Kidney (tissue), 14 donors: ENCODE results near the gene TANC1. TPM values are rescaled to one million over a fixed set of nuclear protein-coding genes. Genes with fewer than 3 reads are reported as not detected.
A peak's percentile ranks its signal among the peaks of the same experiment; 100 is the strongest.

Source experiments
- DNase-seq, 5 donors: peaks; one replicate each; pipeline ENCODE4 v3.0.0-alpha.2; 2013 to 2020
- FAIRE-seq: peaks from 2 replicates; lab custom pipeline; 2012; peaks lifted over from hg19 to GRCh38; lab: Jason Lieb, UNC
- H3K27ac ChIP-seq, 2 donors: one replicate each; pipeline ENCODE4 v1.7.0; 2013; ENCODE audit warnings: low read depth in 2 of 2, low read length in 2 of 2, inconsistent platforms in 1 of 2
- H3K27me3 ChIP-seq: one replicate; pipeline ENCODE4 v1.7.1; 2013; ENCODE audit warnings: low read length, inconsistent platforms; ENCODE audit not compliant: control insufficient read depth, insufficient read depth
- H3K36me3 ChIP-seq, 3 donors: one replicate each; pipeline versions ENCODE4 v1.7.0 to v1.7.1; 2013; ENCODE audit warnings: low read length in 3 of 3, control low read depth in 1 of 3, inconsistent platforms in 1 of 3; ENCODE audit not compliant: insufficient read depth in 3 of 3, control insufficient read depth in 2 of 3
- H3K4me1 ChIP-seq, 3 donors: one replicate each; pipeline versions ENCODE4 v1.7.0 to v1.7.1; 2013; ENCODE audit warnings: low read length in 3 of 3, inconsistent platforms in 1 of 3, low read depth in 1 of 3; ENCODE audit not compliant: control insufficient read depth in 2 of 3, insufficient read depth in 2 of 3
- H3K4me3 ChIP-seq, 3 donors: one replicate each; pipeline versions ENCODE4 v1.7.0 to v1.8.1; 2013; ENCODE audit warnings: low read length in 3 of 3, control low read depth in 1 of 3, inconsistent platforms in 1 of 3
- H3K9ac ChIP-seq, 3 donors: one replicate each; pipeline versions ENCODE4 v1.7.0 to v1.7.1; 2013; ENCODE audit warnings: low read length in 3 of 3, control low read depth in 1 of 3, inconsistent platforms in 1 of 3
- H3K9me3 ChIP-seq, 3 donors: one replicate each; pipeline versions ENCODE4 v1.7.0 to v1.7.1; 2013; ENCODE audit warnings: low read length in 3 of 3, control low read depth in 1 of 3, inconsistent platforms in 1 of 3; ENCODE audit not compliant: control insufficient read depth in 2 of 3, insufficient read depth in 1 of 3
- intact Hi-C: fragments of 100-400 bp; cut with DNase I; formaldehyde crosslinking; loops from one replicate; pipeline ENCODE4 v1.11.1; 2022
- polyA plus RNA-seq: library from polyadenylated mRNA; stranded (reverse); fragments of 350-450 nt; fragmentation: Illumina TruSeq; extraction: RNeasy Lipid Tissue Mini Kit (QIAGEN cat#74804); gene quantifications from one replicate; pipeline ENCODE4 v1.2.3, GENCODE V29; 2014; ENCODE audit warnings: low read depth, low replicate concordance; ENCODE audit not compliant: insufficient read depth
- total RNA-seq: library from RNA; stranded (reverse); fragmentation: NEBNext Ultra II Directional; extraction: Animal tissue kit (Norgen Biotek cat#: 25700); gene quantifications from one replicate; pipeline ENCODE4 v1.2.1, GENCODE V29; 2021
- TF ChIP-seq, protein P1 (sequence below): IDR thresholded peaks from 3 replicates; pipeline ENCODE4 v1.5.1; 2012; ENCODE audit warnings: mild to moderate bottlenecking, moderate library complexity, borderline replicate concordance; ENCODE audit not compliant: insufficient read depth; ENCODE audit errors: extremely low read depth
- donor health status: control.
- donor health status: control.
- donor health status: control.
- donor health status: control.
- donor health status: control.
- donor health status: DM: yes; HTN: yes; CAD: no.
- donor health status: Normal renal cell carcinoma (clear cell type).

TANC1 gene
- total and polyA plus RNA-seq, 2 donors from 2014 or later: 9.2 to 39.0 TPM

DNA sequence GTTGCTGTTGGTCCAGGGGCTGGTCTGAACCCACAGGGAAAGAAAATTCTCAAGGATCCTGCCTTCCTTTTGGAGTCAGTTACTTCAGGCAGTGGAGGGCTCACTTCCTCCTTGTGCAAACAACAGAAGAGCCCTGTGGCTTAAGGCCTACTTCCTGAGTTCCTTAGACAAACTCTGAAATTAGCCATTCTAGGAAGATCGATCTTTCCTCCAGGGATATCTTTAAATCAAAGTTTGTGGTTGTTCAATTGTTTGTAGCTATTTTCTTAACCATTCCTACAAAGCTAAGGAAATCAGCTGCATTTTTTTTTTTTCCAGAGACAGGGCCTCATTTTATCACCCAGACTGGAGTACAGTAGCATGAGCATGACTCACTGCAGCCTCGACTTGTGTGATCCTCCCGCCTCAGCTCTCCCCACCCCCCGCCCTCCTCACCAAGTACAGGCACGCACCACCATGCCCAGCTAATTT is 156.0 kb downstream of the TANC1 start:
- H3K9me3 ChIP-seq: no peaks in the 10 kb centered on the region
- TF ChIP-seq, protein P1, sequence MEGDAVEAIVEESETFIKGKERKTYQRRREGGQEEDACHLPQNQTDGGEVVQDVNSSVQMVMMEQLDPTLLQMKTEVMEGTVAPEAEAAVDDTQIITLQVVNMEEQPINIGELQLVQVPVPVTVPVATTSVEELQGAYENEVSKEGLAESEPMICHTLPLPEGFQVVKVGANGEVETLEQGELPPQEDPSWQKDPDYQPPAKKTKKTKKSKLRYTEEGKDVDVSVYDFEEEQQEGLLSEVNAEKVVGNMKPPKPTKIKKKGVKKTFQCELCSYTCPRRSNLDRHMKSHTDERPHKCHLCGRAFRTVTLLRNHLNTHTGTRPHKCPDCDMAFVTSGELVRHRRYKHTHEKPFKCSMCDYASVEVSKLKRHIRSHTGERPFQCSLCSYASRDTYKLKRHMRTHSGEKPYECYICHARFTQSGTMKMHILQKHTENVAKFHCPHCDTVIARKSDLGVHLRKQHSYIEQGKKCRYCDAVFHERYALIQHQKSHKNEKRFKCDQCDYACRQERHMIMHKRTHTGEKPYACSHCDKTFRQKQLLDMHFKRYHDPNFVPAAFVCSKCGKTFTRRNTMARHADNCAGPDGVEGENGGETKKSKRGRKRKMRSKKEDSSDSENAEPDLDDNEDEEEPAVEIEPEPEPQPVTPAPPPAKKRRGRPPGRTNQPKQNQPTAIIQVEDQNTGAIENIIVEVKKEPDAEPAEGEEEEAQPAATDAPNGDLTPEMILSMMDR: no peak
- H3K4me1 ChIP-seq: peaks cover 0 to 13% (median 5%) of the 10 kb centered on the region in 3 donors
- peak overlapping the region; percentile 3 to 43 for H3K27ac ChIP-seq
- H3K4me3 ChIP-seq: no peak overlapping the region
- H3K27me3 ChIP-seq: no peaks in the 10 kb centered on the region
- H3K36me3 ChIP-seq: peaks cover 0 to 3% (median 2%) of the 10 kb centered on the region in 3 donors
- peak in 1 of 5 donors; percentile 45 for DNase-seq
- FAIRE-seq: no peak
- peak overlapping the region in 1 of 3 donors; percentile 8 for H3K9ac ChIP-seq
- intact Hi-C loops: no loop called here

DNA sequence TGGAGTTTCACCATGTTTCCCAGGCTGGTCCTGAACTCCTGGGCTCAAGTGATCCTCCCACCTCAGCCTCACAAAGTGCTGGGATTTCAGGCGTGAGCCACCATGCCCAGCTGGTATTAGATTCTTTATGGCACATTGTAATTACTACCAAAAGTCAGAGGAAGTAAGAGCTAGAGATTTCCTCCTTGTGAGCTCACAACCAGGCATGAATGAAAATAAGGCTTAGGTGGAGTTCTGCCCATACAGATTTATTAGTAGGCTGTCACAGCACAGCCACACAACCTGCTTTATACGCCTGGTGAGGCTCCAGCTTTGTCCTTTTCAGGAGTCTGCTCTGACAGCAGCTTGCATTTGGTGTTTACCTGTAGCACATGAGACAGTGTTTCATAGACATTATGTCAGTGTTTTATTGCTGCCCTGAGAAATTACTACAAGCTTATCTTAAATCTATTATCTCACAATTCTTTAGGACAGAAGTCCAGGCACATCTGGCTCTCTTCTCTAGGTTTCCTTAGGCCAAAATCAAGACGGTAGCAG is 156.6 kb downstream of the TANC1 start:
- peak overlapping the region in 1 of 2 donors; percentile 3 for H3K27ac ChIP-seq
- intact Hi-C loops: no loop called here
- DNase-seq: no peak
- TF ChIP-seq, protein P1: no peak
- H3K27me3 ChIP-seq: no peaks in the 10 kb centered on the region
- no peak overlapping the region for H3K4me3 ChIP-seq
- H3K9me3 ChIP-seq: no peaks in the 10 kb centered on the region
- peaks cover 3 to 11% (median 5%) of the 10 kb centered on the region in 3 donors for H3K4me1 ChIP-seq
- H3K9ac ChIP-seq: no peak overlapping the region
- FAIRE-seq: no peak
- H3K36me3 ChIP-seq: peaks cover 0 to 3% (median 2%) of the 10 kb centered on the region in 3 donors

DNA sequence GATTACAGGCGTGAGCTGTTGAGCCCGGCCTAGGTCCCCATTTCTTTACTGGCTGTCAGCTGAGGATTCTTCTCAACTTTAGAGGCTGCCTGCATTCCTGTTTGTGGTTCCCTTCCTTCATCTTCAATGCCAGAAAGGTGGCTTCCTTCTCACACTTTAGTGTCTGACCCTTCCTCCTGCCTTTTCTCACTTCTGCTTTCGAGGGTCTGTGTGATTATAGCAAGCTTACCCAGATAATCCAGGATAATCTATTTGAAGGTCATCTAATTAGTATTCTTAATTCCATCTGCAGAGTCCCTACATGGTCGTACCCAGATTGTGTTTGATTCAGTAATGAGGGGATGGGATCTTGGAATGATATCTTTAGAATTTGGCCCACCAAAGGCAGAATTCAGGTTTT is 157.4 kb downstream of the TANC1 start:
- TF ChIP-seq, protein P1: no peak
- Histone ChIP-seq H3K9ac (no peak overlapping the region), H3K27ac (no peak overlapping the region), H3K4me3 (no peak overlapping the region), H3K27me3 (no peaks in the 10 kb centered on the region), H3K9me3 (no peaks in the 10 kb centered on the region), H3K4me1 (peaks cover 3 to 13% (median 5%) of the 10 kb centered on the region in 3 donors), H3K36me3 (peaks cover 0 to 3% (median 2%) of the 10 kb centered on the region in 3 donors)
- intact Hi-C loops: no loop called here
- DNase-seq: no peak
- no peak for FAIRE-seq
